ENCODE measurements around the gene SDHD. TPM values are rescaled to one million over a fixed set of nuclear protein-coding genes. Genes with fewer than 3 reads are reported as not detected.

SDHD gene
- total and polyA plus RNA-seq, 9 of the 15 experiments (the other 6 are each of a cell fraction or from before 2014, with no cell fraction given) = 150 to 1,225 (median 215) TPM

- TF ChIP-seq ZNF518B (CRISPR knock-in tag; IDR thresholded peaks at IDR 0.05) = no peak
- no peak for TF ChIP-seq ESRRB (CRISPR knock-in tag; IDR thresholded peaks at IDR 0.05; ENCODE audit: borderline replicate concordance)
Observed at GRCh38 chr11:112097734-112098528, 11.3 kb downstream of the SDHD start (continued).

GRCh38 chr11:112100462-112100861 lies 13.8 kb downstream of the SDHD start:
- WGBS (ENCODE audit: insufficient coverage, low coverage, missing lambda C conversion rate) = 34% methylated on average over 2 of the region's 2 CpGs
- peaks cover 13% of the 10 kb centered on the region for H3K36me3 ChIP-seq (ENCODE audit: control insufficient read depth, insufficient read depth, low read length)
- DNase-seq (ENCODE audit: extremely low read depth in 1 of 4, low spot score in 3 of 4) = no peak
- BruUV-seq (replicated peaks) = no TSS peak
- no peaks in the 10 kb centered on the region for H3K79me2 ChIP-seq (ENCODE audit: control insufficient read depth, insufficient read depth, low read length)
- intact Hi-C loops (cut with micrococcal nuclease) (no loop called here), in situ Hi-C loops (cut with MboI) (no loop called here)
- no peak overlapping the region for H3K4me2 ChIP-seq (ENCODE audit: insufficient read depth, low read length)
- ATAC-seq = no peak
- no peaks in the 10 kb centered on the region for H3K9me3 ChIP-seq (replicated peaks; ENCODE audit: control insufficient read depth, insufficient read depth, low read depth, low read length)
- H3K9me1 ChIP-seq (ENCODE audit: control insufficient read depth, insufficient read depth, low read length) = no peaks in the 10 kb centered on the region
- peaks cover 12 to 14% of the 10 kb centered on the region in 2 experiments; a peak in 4 of 5 replicates for H3K4me1 ChIP-seq (replicated peaks in 1 of 2; ENCODE audit: control insufficient read depth in 2 of 2, insufficient read depth in 2 of 2, low read length in 2 of 2)
- peaks cover 5% of the 10 kb centered on the region; the same call in 1 of the 2 replicates for H4K20me1 ChIP-seq (replicated peaks; ENCODE audit: control insufficient read depth, insufficient read depth, low read length)
- no peak overlapping the region for H2AFZ ChIP-seq (ENCODE audit: low read depth, low read length)
- no peak overlapping the region for H3K27ac ChIP-seq (ENCODE audit: extremely low read depth, low read depth, low read length)
- ChIA-PET POLR2A (interaction anchor here (1.3 kb wide), 1 partner anchor 9 kb away, joined by 3 read pairs; no protein-coding TSS in a partner anchor), CTCF (ENCODE audit: low intra/inter-chr PET ratio) (interaction anchor here (0.6 kb wide), 1 partner anchor 180 kb away, joined by 3 read pairs; no protein-coding TSS in a partner anchor)
- H3K27me3 ChIP-seq (ENCODE audit: control insufficient read depth in 2 of 2, insufficient read depth in 2 of 2, low read length in 2 of 2) = no peaks in the 10 kb centered on the region
- no peak overlapping the region for H3K9ac ChIP-seq (ENCODE audit: insufficient read depth in 1 of 2, low read depth in 2 of 2, low read length in 2 of 2)
- H3K4me3 ChIP-seq = no peak overlapping the region
- no peak for FAIRE-seq
- TF ChIP-seq SNIP1 (IDR thresholded peaks at IDR 0.05; ENCODE audit: low read depth) = no peak
- no peak for TF ChIP-seq JUND (IDR thresholded peaks at IDR 0.05; ENCODE audit: borderline replicate concordance, low read depth, low read length)
- TF ChIP-seq JUND (tag; IDR thresholded peaks at IDR 0.05; ENCODE audit: borderline replicate concordance, low read depth, low read length) = no peak
- TF ChIP-seq ARID2 (IDR thresholded peaks at IDR 0.05) = no peak
- TF ChIP-seq ZNF592 (IDR thresholded peaks at IDR 0.05) = no peak
- TF ChIP-seq HOXB6 (CRISPR knock-in tag; IDR thresholded peaks at IDR 0.05; ENCODE audit: borderline replicate concordance) = no peak
- no peak for TF ChIP-seq ZNF121 (CRISPR knock-in tag; conservative IDR thresholded peaks at IDR 0.05)
- TF ChIP-seq C11orf30 (IDR thresholded peaks at IDR 0.05; ENCODE audit: low read depth) = peak; percentile 17; the same call in 1 of the 2 replicates
- TF ChIP-seq MXI1 (IDR thresholded peaks at IDR 0.05; ENCODE audit: low read depth, low read length) = no peak
- TF ChIP-seq CHD1 (IDR thresholded peaks at IDR 0.05; ENCODE audit: low read length) = no peak
- 0 out of 2 replicates have a peak, but pooled peaks have one; percentile 5 for TF ChIP-seq MAFG (tag; conservative IDR thresholded peaks at IDR 0.05)

Data from K562 (cell line).